Activated CD8-positive, alpha-beta T cell treated with anti-CD3 and anti-CD28 coated beads for 36 hours (primary cell): Measurements from ENCODE around the gene RNASE1. TPM values are rescaled to one million over a fixed set of nuclear protein-coding genes. Genes with fewer than 3 reads are reported as not detected.
"Not testable (repeated sequence)": the region's sequence is repeated elsewhere in the genome, so short reads cannot be mapped to it uniquely, and the experiment has no call there.

Experiments
- ATAC-seq: fragments of 200-7000 bp; cut with Tn5 transposase; one replicate; pipeline ENCODE4 v1.10.0; 2021; ENCODE audit warnings: mild to moderate bottlenecking, moderate library complexity
- CTCF ChIA-PET: fragments of 350-600 bp; sonication (Branson Sonifier 250); formaldehyde crosslinking; loops from one replicate; lab custom pipeline; 2021; ENCODE audit warnings: antibody characterized with exemption; lab: Charles Lee
- POLR2A ChIA-PET: fragments of 350-600 bp; sonication (Branson Sonifier 250); formaldehyde crosslinking; loops from one replicate; lab custom pipeline; 2021; ENCODE audit warnings: antibody characterized with exemption; lab: Charles Lee
- DNase-seq: peaks from one replicate; pipeline ENCODE4 v3.0.0-alpha.2; 2020
- H3K27ac Mint-ChIP-seq: one replicate; pipeline ENCODE4 v1.8.0; 2021; ENCODE audit warnings: mild to moderate bottlenecking, mixed read lengths
- H3K27me3 Mint-ChIP-seq: one replicate; pipeline ENCODE4 v1.8.0; 2021; ENCODE audit warnings: mixed read lengths
- H3K36me3 Mint-ChIP-seq: one replicate; pipeline ENCODE4 v1.8.0; 2021; ENCODE audit warnings: low read depth, mixed read lengths
- H3K4me1 Mint-ChIP-seq: one replicate; pipeline ENCODE4 v1.8.0; 2021; ENCODE audit warnings: low read depth, mixed read lengths
- H3K4me3 Mint-ChIP-seq: one replicate; pipeline ENCODE4 v1.8.0; 2021; ENCODE audit warnings: mild to moderate bottlenecking, moderate library complexity, mixed read lengths
- H3K9me3 Mint-ChIP-seq: one replicate; pipeline ENCODE4 v1.8.0; 2021; ENCODE audit warnings: mixed read lengths
- CTCF ChIP-seq: fragments of 200-600 bp; IDR thresholded peaks from one replicate; pipeline ENCODE4 v1.8.0; 2022; ENCODE audit warnings: antibody characterized with exemption, mild to moderate bottlenecking
- intact Hi-C: fragments of 100-400 bp; cut with micrococcal nuclease; formaldehyde crosslinking; loops from one replicate; pipeline ENCODE4 v1.10.0; 2022
- total RNA-seq, 2 experiments: library from RNA; stranded (reverse); gene quantifications; one replicate each; pipeline ENCODE4 v1.2.3, GENCODE V29; 2021

Gene RNASE1
- total RNA-seq, 2 experiments from 2014 or later, result not detected

- Mint-ChIP-seq H3K4me3 (no peak overlapping the region), H3K27me3 (peaks cover 2% of the 10 kb centered on the region), H3K9me3 (peaks cover 1% of the 10 kb centered on the region), H3K36me3 (no peaks in the 10 kb centered on the region), H3K4me1 (no peaks in the 10 kb centered on the region), H3K27ac (no peak overlapping the region)
- CTCF ChIA-PET, result no interaction called here
- ATAC-seq, result no peak
- no peak for TF ChIP-seq CTCF
- DNase-seq, result no peak
- intact Hi-C loops, result no loop called here
- POLR2A ChIA-PET, result no interaction called here
Measured at GRCh38 chr14:20827326-20827725, 24.7 kb upstream of the RNASE1 start.

GRCh38 chr14:20826666-20827065 is 24.0 kb upstream of the RNASE1 start:
- H3K4me1 Mint-ChIP-seq, H3K27ac Mint-ChIP-seq, CTCF ChIA-PET, H3K4me3 Mint-ChIP-seq, H3K9me3 Mint-ChIP-seq, POLR2A ChIA-PET, H3K36me3 Mint-ChIP-seq, ATAC-seq, H3K27me3 Mint-ChIP-seq, DNase-seq, intact Hi-C loops: not testable (repeated sequence)

GRCh38 chr14:20823859-20824258 is 21.2 kb upstream of the RNASE1 start:
- CTCF ChIA-PET, result no interaction called here
- Mint-ChIP-seq H3K36me3 (no peaks in the 10 kb centered on the region), H3K9me3 (peaks cover 1% of the 10 kb centered on the region), H3K4me3 (no peak overlapping the region), H3K27ac (no peak overlapping the region), H3K27me3 (peaks cover 2% of the 10 kb centered on the region), H3K4me1 (no peaks in the 10 kb centered on the region)
- intact Hi-C loops, result no loop called here
- POLR2A ChIA-PET, result no interaction called here
- ATAC-seq, result no peak
- TF ChIP-seq CTCF, result no peak
- DNase-seq, result no peak

- H3K4me1 Mint-ChIP-seq, DNase-seq, H3K27ac Mint-ChIP-seq, H3K4me3 Mint-ChIP-seq, intact Hi-C loops, CTCF ChIA-PET, H3K9me3 Mint-ChIP-seq, ATAC-seq, POLR2A ChIA-PET, H3K36me3 Mint-ChIP-seq, H3K27me3 Mint-ChIP-seq: not testable (repeated sequence)
Measured at GRCh38 chr14:20821521-20822108, 19.0 kb upstream of the RNASE1 start.

GRCh38 chr14:20820063-20820904 is 17.6 kb upstream of the RNASE1 start:
- ChIA-PET CTCF (no interaction called here), POLR2A (no interaction called here)
- intact Hi-C loops, result no loop called here
- no peaks in the 10 kb centered on the region for H3K4me1 Mint-ChIP-seq
- no peak overlapping the region for H3K4me3 Mint-ChIP-seq
- ATAC-seq (no peak), DNase-seq (peak; percentile 7)
- H3K27ac Mint-ChIP-seq, result no peak overlapping the region
- H3K27me3 Mint-ChIP-seq, result peaks cover 2% of the 10 kb centered on the region
- TF ChIP-seq CTCF, result no peak
- no peaks in the 10 kb centered on the region for H3K36me3 Mint-ChIP-seq
- H3K9me3 Mint-ChIP-seq, result no peaks in the 10 kb centered on the region

- Mint-ChIP-seq H3K36me3 (no peaks in the 10 kb centered on the region), H3K27me3 (peaks cover 2% of the 10 kb centered on the region), H3K4me1 (no peaks in the 10 kb centered on the region), H3K9me3 (no peaks in the 10 kb centered on the region), H3K4me3 (no peak overlapping the region), H3K27ac (no peak overlapping the region)
- ChIA-PET CTCF (interaction anchor here (0.7 to 1.4 kb wide), 2 partner anchors 12 to 152 kb away, joined by 3 to 6 read pairs; no protein-coding TSS in a partner anchor), POLR2A (no interaction called here)
- intact Hi-C loops, result no loop called here
- TF ChIP-seq CTCF, result no peak
- DNase-seq (no peak), ATAC-seq (no peak)
Measured at GRCh38 chr14:20818861-20819260, 16.2 kb upstream of the RNASE1 start.

GRCh38 chr14:20815946-20816345 is 13.3 kb upstream of the RNASE1 start:
- H3K36me3 Mint-ChIP-seq, DNase-seq, intact Hi-C loops, POLR2A ChIA-PET, H3K9me3 Mint-ChIP-seq, H3K27ac Mint-ChIP-seq, H3K4me1 Mint-ChIP-seq, H3K4me3 Mint-ChIP-seq, CTCF ChIA-PET, H3K27me3 Mint-ChIP-seq, ATAC-seq: not testable (repeated sequence)
